ENCODE measurements around the gene ANP32A.
"Not testable (repeated sequence)": the region's sequence is repeated elsewhere in the genome, so short reads cannot be mapped to it uniquely, and the experiment has no call there.

ANP32A gene

GRCh38 chr15:68820295-68821189 lies at the start of gene ANP32A:
Gene ANP32A, minus strand, starts transcription at chr15:68820895. Its CDS starts 144 bp downstream, at chr15:68820751.
- DNase-seq (ENCODE audit: low read depth in 3 of 3, low spot score in 1 of 3): peak; percentile 89 to 98 (median 94)

- no peak for DNase-seq (ENCODE audit: low read depth in 3 of 3, low spot score in 1 of 3)
Observed at GRCh38 chr15:68868296-68868695, 47.6 kb upstream of the ANP32A start.

GRCh38 chr15:68862415-68862814 lies 41.7 kb upstream of the ANP32A start:
- DNase-seq (ENCODE audit: low read depth in 3 of 3, low spot score in 1 of 3): no peak

- not testable (repeated sequence) for DNase-seq (ENCODE audit: low read depth in 3 of 3, low spot score in 1 of 3)
Observed at GRCh38 chr15:68858666-68859065, 38.0 kb upstream of the ANP32A start.

GRCh38 chr15:68857443-68857842 lies 36.7 kb upstream of the ANP32A start:
- DNase-seq (ENCODE audit: low read depth in 3 of 3, low spot score in 1 of 3): not testable (repeated sequence)

DNA sequence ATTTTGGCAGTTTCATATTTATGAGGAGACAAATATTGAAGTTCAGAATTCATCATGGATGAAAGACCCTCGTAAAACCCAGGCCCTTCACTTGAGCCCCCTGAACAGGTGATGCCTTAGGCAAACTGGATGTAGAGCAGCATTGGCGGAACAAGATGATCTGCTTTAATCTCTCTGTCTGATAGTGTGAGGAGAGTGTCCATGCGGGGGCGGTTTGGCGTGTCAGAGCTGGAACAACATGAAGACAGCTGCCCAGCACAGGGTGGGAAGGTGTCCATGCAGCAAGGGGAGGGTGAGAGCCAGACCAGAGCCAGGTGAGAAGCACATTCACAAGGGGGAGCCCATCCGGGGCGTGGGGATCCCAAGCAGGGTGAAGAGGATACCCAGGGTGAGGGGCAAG lies 31.8 kb upstream of the ANP32A start:
- DNase-seq (ENCODE audit: low read depth in 3 of 3, low spot score in 1 of 3): no peak

- no peak for DNase-seq (ENCODE audit: low read depth in 3 of 3, low spot score in 1 of 3)
Observed at GRCh38 chr15:68851971-68852370, 31.3 kb upstream of the ANP32A start.

DNA sequence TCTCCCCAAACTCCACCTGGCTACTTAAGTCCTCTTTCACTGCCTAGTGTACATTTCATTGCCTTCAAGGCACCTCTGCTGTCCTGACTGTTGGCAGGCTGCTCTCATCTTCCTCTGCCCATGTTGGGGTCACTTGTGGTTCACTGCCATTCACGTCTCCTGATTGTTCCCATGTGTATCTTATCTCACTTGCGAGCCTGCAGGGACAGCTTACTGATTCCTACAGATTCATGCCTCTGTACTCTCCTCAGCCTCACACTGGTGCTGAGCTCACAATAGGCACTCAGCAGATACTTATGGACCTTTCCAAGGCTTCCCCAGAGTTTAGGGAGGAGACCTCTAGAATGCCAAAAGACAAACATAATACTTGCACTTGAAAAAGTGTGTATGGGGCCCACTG lies 28.8 kb upstream of the ANP32A start:
- no peak for DNase-seq (ENCODE audit: low read depth in 3 of 3, low spot score in 1 of 3)

DNA sequence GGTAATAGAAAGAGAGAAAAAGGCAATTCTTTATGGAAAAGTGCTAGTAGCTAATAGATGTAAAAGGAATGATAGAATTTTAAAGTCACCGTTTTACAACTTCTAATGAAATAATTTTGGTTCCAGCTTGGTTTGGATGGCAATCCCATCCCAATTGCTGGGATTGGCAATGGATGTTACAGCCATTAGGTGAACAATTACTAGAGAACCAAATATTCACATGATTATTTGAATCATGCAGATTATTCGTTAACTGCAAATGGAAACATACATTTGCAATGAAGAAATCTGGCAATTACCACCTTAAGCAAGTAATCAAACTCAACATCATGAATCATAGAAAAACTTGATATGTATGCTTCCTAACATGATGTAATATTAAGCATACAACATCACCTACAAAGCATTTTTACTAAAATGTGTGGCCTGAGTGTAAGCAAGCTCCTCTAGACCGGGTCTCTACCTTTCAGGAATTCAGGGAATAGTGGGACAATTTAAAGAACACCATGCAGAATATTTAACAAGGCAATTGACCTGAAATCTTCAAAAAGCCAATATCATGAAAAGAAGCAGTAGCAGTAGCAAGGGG lies 26.2 kb upstream of the ANP32A start:
- DNase-seq (ENCODE audit: low read depth in 3 of 3, low spot score in 1 of 3): no peak

DNA sequence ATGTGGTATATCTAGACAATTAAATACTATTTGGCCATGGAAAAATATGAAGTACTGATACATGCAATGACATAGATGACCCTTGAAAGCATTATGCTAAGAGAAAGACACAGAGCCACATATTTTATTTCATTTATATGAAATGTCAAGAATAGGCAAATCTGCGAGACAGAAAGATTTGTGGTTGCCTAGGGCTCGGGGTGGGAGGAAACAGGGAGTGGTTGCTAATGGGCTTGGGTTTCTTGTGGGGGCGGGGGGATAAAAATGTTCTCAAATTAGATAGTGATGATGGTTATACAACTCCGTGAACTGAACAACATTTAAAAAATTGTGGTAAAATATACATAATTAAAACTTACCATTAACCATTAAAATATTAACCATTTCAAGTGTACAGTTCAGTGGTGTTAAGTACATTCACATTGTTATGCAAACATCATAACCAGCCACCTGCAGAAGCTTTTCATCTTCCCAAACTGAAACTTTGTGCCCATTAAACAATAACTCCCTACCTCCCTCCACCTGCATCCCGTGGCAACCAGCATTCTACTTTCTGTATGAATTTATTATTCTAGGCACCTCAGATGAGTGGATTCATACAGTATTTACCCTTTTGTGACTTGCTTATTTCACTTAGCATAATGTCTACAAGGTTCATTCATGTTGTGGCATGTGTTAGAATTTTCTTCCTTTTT lies 24.3 kb upstream of the ANP32A start:
- no peak for DNase-seq (ENCODE audit: low read depth in 3 of 3, low spot score in 1 of 3)

DNA sequence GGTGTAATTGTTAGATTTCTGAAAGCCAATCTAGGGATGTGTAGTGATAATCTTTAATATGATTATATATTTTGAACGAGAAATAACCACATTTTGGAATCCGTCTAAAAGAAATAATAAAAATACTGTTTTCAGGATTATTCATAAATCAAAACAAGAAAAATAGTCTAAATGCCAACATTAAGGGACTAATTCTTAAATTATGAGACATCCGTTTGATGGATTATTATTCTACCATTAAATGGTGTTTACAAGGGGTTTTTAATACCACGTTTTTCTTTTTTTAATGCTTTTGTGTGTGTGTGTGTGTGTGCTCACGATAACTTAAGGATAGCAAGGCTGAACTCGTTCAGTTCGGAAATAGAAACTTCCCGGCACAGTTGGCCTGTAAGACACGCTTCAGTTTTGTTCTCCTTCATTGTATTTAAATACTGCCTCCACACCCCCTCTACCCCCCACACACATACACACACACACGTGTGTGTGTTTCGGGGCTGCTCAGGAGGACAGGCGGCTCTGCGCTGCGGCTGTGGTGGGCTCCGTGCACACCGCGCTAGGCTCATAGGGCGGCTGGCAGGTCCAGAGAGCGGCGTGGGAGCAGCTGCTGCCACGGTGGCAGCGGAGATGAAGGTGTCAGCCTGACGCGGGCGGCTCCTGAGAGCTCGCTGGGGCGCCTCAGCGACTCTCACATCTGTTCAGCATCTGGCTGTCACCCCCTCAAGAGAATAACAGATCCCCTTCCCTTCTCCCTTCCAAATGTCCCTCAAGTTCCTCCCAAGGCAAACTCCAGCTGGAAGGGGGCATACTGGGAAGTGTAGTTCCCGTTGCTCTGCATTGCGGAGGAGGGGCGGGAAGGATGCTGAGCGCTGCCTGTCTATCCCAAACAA lies 23.0 kb upstream of the ANP32A start:
- peak in 1 of 3 donors; percentile 16 for DNase-seq (ENCODE audit: low read depth in 3 of 3, low spot score in 1 of 3)

DNA sequence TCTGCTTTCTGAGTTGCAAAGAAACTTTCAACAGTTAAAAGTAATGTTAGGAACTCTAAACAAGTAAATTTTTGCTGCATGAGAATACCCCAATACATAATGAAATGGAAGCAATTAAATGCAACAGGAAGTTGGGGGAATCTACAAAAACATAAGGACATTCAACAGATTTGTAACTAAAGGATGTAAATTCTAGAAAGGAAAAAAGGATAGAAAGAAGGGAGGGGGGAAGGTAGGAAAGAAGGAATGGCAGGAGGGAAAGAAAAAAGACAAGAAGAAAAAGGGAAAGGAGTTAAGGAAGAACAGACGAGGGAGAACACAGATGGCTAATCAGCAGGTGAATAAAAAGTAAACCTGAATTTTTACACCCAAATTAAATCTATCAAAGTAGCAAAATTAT lies 22.3 kb upstream of the ANP32A start:
- DNase-seq (ENCODE audit: low read depth in 3 of 3, low spot score in 1 of 3): no peak

DNA sequence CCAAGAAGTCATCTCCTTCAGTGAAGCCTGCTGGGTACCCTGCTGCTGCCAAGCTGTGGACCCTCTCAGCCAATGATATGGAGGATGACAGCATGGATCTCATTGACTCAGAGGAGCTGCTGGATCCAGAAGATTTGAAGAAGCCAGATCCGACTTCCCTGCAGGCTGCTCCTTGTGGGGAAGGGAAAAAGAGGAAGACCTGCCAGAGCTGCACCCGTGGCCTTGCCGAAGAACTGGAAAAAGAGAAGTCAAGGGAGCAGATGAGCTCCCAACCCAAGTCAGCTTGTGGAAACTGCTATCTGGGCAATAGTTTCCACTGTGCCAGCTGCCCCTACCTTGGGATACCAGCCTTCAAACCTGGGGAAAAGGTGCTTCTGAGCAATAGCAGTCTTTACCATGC lies 13.7 kb upstream of the ANP32A start:
- DNase-seq (ENCODE audit: low read depth in 3 of 3, low spot score in 1 of 3): no peak

DNA sequence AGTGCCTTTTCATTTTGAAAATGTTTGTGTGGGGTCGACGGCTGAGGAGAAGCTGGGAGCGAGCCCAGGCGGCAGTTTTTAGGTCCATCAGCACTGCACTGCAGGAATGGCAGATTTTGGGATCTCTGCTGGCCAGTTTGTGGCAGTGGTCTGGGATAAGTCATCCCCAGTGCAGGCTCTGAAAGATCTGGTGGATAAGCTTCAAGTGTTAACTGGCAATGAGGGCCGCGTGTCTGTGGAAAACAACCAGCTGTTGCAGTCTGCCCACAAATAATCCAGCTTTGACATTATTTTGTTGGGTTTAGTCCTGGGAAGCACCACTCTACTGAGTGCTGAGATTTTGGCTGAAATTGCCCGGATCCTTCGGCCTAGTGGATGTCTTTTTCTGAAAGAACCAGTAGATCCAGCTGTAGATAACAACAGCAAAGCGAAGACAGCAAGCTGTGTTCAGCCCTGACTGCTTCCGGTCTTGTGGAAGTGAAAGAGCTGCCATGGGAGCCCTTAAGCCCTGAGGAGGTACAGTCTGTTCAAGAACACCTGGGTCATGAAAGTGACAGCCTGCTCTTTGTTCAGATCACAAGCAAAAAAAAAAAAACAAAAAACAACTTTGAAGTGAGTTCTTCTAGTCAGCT lies 13.1 kb upstream of the ANP32A start:
- DNase-seq (ENCODE audit: low read depth in 3 of 3, low spot score in 1 of 3): no peak

DNA sequence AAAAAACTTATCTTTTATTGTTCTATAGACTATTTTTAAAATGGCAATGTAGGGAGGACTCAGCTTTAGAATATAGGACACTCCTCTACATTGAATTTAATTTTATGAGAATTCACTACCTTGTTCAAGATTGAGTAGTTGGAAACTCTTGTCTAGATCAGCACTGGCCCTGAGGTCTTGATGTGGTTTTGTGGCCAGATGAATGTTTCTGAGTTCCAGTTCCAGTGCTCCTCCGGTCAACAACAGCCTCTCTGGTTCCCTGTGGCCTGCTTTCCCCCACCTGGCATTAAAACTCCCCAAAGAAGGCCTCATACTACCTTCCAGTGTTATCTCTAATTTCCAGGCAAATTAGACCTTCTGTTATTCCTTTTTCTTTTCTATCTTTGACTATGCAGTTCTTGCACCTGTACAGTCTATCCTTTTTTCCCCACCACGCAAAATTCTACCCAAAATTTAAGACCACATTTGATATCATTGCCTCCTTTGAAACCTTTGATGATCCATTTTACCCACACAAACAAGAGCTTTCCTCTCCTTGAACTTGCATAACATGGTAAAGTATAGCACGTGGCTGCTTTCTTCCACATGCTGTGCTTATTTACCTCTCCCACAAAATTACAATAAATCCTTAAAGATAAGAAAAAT lies 9.6 kb upstream of the ANP32A start:
- DNase-seq (ENCODE audit: low read depth in 3 of 3, low spot score in 1 of 3): no peak

DNA sequence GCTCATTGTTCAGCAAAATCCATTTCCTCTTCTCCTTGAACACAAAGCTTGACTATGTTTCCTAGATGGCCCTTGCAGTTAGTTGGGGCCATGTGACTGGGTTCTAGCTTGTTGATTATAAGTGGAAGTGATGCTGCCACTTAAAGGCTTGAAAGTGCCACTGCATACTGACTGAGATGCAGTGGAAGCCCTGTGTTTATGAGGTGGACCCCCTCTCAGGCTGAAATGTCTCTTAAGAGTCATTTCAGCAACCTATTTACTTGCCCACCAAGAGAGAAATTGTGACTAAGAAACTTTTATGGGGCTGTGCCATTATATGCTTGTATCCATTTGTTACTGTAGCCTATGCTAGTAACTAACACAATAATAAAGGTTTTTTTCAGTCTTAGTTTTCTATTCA lies 8.4 kb upstream of the ANP32A start:
- no peak for DNase-seq (ENCODE audit: low read depth in 3 of 3, low spot score in 1 of 3)

DNA sequence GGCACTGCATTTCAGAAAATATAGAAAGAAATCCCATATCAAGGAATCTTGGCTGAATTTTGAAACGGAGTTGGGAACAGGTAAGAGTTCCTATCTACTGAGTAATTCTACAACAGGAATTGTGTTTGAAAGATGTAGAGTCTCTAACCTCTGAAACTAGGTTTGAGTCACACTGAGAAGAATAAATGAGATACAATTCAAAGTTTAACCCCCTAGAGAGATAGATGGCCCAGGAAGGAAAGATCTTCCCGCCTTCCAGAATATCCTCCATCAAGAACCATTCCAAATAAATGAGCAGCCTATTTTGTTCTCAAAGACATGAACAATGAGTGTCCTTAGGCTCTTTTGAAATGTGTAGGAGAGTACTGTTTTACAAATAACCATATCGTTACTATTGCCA lies 2.9 kb upstream of the ANP32A start:
- no peak for DNase-seq (ENCODE audit: low read depth in 3 of 3, low spot score in 1 of 3)

GRCh38 chr15:68822818-68823217 lies 2.1 kb upstream of the ANP32A start:
- no peak for DNase-seq (ENCODE audit: low read depth in 3 of 3, low spot score in 1 of 3)

- no peak for DNase-seq (ENCODE audit: low read depth in 3 of 3, low spot score in 1 of 3)
Observed at GRCh38 chr15:68821841-68822381, 1.2 kb upstream of the ANP32A start.
